ENCODE data around the gene NTRK2.
A peak's percentile ranks its signal among the peaks of the same experiment; 100 is the strongest.

NTRK2 gene

GRCh38 chr9:84686068-84686467 is 16.5 kb downstream of the NTRK2 start:
- DNase-seq: no peak

- DNase-seq: no peak
Observed at GRCh38 chr9:84688956-84689355, 19.4 kb downstream of the NTRK2 start.

- DNase-seq: no peak
Observed at GRCh38 chr9:84691634-84692033, 22.1 kb downstream of the NTRK2 start.

- no peak for DNase-seq
Observed at GRCh38 chr9:84694248-84694647, 24.7 kb downstream of the NTRK2 start.

- DNase-seq: no peak
Observed at GRCh38 chr9:84697042-84697441, 27.5 kb downstream of the NTRK2 start.

DNA sequence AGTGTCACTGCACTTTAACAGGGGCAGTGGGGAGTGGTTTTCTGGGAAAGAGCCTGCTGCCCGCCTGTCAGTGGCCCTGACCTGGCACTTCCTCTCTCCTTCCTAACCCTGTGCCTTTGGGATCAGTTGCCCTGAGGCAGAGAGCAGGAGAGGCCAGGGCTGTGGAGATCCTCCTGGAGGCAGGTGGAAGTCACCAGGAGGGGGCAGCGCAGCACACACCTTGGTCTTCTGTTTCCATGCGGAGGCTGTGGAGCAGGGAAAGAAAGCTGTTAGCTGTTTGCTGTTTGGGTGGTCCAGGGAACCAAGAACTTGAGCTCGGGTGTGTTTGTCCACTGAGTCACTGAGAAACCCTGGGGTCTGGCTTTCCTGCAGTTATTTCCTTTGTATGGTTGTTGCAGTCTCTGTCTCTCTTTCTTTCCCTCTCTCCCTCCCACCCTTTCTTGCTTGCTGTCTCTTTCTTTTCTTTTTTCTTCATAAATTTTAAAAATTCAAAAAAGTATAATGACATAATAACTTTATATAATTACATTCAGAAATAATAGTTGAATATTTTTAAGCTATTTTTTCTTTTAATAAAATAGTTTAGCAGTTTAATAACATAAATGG is 28.1 kb downstream of the NTRK2 start:
- peak; percentile 0 to 1 for DNase-seq

DNA sequence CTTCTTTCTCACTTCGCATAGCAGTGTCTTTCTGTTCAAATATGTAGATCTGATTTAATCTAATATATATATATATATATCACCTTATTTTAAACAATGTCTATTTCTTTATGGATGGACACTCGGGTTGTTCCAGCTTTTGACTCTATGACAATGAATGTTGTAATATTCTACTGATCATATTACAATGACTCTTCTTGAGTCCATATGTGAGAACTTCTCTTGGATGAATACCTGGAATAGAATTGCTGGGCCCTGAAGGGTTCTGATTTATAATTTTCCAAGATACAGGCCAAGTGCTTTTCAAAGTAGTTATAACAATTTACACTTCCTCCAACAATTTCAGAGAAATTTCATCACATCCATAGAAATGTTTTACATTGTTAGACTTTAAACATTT is 28.8 kb downstream of the NTRK2 start:
- DNase-seq: no peak

DNA sequence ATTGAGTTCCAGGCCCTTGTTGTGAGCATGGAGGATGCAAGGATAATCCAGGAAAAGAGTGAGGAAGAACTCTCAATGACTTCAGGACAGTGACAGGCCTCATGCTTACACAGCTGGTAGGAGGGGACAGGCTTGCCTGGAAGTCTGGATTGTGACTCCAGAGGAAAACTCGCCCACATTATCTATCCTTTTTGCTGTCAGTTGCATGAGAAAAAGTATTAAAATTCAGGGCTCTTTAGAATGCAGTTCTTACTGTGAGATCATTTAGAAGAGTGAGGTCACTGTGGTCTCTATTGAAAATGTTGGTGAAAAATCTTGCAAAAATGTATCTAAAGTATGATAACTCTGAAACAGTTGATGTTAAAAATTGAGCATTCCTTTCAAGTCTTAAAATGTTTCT is 30.5 kb downstream of the NTRK2 start:
- DNase-seq: no peak

DNA sequence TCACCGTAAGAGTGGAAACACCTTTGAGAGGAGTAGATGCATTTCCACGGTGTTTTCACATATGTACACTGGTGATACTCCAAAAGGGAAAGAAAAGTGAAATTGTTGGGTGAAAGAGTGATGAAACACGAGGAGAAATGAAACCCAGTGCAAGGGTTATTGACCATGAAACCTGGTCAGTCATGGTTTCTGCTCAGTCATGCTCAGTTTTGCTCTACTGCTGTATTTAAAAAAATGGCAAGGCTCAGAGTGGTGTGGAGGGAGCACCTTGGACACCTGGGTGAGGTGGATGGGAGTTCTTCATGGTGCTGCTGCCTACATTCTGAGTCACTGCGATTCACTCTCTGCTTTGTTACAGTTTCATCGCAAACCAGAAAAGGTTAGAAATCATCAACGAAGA is 32.3 kb downstream of the NTRK2 start:
- DNase-seq: no peak

DNA sequence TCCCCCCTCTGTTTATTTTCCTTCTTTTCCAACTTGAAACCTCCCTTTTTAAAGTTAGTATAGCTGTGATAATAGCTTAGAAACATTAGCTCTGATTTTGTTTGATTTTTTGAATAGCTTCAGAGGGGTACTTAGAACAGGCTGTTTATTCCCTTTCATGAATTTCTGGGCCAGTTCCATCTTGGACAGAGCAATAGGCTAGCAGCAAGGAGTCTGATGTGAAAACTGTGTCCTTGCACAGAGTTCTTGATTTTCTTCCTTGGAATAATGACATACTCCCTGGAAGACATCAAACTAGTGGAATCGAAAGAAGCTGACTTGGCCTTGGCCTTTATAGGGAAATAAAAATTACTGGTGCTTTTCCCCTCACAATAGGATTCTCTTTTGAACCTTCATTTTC is 32.9 kb downstream of the NTRK2 start:
- DNase-seq: no peak

GRCh38 chr9:84703793-84704192 is 34.3 kb downstream of the NTRK2 start:
- no peak for DNase-seq

- DNase-seq: no peak
Observed at GRCh38 chr9:84705128-84705527, 35.6 kb downstream of the NTRK2 start.

GRCh38 chr9:84708400-84708799 is 38.9 kb downstream of the NTRK2 start:
- DNase-seq: no peak

- DNase-seq: no peak
Observed at GRCh38 chr9:84709056-84709455, 39.5 kb downstream of the NTRK2 start.

- no peak for DNase-seq
Observed at GRCh38 chr9:84710701-84711397, 41.3 kb downstream of the NTRK2 start.

GRCh38 chr9:84711398-84711777 is 41.9 kb downstream of the NTRK2 start:
- DNase-seq: no peak

DNA sequence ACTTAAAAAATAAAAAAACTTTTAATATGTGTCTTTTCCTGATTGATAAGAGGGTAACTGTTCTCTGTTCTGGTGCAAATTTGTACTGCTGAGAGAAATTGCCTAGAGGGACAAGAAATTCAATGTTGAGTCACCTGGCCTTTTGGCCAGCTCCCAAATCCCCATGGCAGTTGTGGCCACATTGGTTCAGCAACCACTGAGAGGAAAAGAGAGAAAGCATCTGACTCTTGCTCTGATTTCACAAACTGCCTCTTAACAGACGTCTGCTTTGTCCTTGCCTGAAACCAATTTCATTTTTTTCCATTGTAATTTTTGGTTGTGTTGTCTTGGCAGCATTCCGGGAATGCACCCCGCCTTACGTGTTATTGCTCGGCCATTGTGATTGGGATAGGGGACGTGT is 42.4 kb downstream of the NTRK2 start:
- DNase-seq: peak in 1 of 2 experiments; percentile 1

GRCh38 chr9:84716217-84716616 is 46.7 kb downstream of the NTRK2 start:
- no peak for DNase-seq

- DNase-seq: no peak
Observed at GRCh38 chr9:84718476-84718875, 48.9 kb downstream of the NTRK2 start.

DNA sequence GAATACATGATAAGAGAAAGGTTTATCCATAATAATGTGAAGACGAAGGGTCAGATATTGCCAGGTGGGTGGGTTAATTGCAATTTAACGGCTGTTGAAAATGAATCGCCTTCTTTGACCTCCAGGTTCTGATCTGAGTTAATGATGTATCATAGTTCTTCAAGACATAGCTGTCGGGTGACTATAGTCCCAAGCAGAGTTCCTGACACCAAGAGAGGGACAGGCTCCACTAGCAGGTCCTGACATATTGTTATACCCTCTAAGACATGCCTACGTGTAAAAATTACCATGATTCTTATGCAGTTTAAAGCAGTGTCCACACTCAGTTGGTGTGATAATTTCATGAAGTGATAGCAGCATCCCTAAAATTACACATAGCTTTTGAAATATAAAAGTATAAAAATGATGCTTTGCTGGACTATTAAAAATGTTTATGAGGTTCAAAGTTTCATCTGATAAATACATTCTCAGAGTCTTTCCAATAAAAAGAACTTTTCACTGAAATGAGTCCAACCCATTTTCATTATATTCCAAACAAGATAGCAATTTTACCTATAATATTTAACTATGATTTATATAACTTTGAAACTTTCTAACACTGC is 53.0 kb downstream of the NTRK2 start:
- DNase-seq: no peak

- no peak for DNase-seq
Observed at GRCh38 chr9:84723426-84723825, 53.9 kb downstream of the NTRK2 start.

GRCh38 chr9:84731696-84732095 is 62.2 kb downstream of the NTRK2 start:
- no peak for DNase-seq

DNA sequence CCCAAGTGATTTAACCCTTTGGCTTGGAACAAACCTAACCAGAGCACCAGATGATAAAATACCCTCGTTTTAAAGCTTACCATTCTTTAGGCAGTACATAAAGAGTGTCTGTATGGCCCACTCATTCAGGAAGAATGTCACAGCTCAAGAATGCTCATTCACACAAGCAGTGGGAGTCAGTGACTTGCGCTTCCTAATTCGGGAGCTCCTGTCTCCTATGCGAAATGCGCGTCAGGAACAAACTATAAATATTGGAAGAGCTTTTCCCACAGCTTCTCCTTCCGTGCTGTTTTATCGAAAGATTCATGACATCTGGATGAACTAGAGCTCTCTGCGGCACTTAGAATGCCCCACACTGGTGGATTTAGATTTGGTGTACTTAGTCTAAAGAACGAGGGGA is 66.6 kb downstream of the NTRK2 start:
- DNase-seq: no peak

DNA sequence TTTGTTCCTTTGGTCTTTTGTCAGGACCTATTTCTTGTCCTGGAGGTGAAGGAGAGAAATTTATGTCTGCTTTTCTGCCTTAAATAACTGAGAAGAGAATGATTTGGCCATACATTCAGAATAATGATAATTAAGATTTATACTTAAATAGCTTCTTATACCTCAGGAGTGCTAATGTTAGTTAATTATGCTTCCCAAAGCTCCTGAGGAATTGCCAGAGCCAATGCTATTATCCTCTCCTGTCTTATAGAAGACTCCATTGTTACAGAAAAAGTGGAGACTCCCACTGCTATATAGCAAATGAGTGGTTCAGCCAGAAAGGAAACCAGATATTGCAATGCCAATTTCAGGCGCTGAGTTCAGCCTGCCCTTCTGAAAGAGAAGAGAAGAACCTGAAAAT is 67.0 kb downstream of the NTRK2 start:
- no peak for DNase-seq

- DNase-seq: no peak
Observed at GRCh38 chr9:84738353-84738752, 68.8 kb downstream of the NTRK2 start.
